ENCODE results near the gene MED26. TPM values are rescaled to one million over a fixed set of nuclear protein-coding genes. Genes with fewer than 3 reads are reported as not detected.

MED26 gene
- total RNA-seq, 2 donors from 2014 or later: 10.8 to 11.8 TPM

DNA sequence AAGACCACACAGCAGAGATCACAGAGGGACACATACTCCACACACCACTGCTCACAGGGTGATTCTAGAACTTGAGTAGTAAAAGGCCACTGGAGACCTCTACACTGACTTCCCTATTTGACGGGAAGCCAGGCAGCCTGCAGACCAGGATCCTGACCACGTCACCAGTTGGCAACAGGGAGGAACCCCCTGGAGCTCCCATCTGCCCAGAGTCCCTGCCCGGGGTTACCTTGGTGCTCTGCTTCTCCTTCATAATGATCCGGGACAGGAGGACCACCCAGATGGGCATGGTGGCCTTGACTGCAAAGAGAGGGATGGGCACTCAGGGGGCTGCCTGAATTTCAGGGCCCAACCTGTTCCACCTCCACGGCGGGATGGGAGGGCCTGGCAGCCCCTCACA, 56.7 kb downstream of the MED26 start:
- WGBS, 2 experiments (ENCODE audit: insufficient coverage in 1 of 2, insufficient read length in 1 of 2): 47 to 73% methylated on average over 2 to 6 of the region's 6 CpGs
- no peak overlapping the region for H3K27ac ChIP-seq (ENCODE audit: low read depth, low read length)
- H3K27ac Mint-ChIP-seq: peak overlapping the region; percentile 26
- peaks cover 16% of the 10 kb centered on the region for H3K4me1 Mint-ChIP-seq
- H3K9ac ChIP-seq (ENCODE audit: extremely low read depth, low read length, poor library complexity, severe bottlenecking): peak overlapping the region; percentile 75
- H3K36me3 Mint-ChIP-seq (ENCODE audit: low read depth): peaks cover 39% of the 10 kb centered on the region
- H3K9me3 ChIP-seq (ENCODE audit: control insufficient read depth, low read length): no peaks in the 10 kb centered on the region
- H3K27me3 Mint-ChIP-seq (ENCODE audit: insufficient read depth): no peaks in the 10 kb centered on the region
- no peak for DNase-seq
- no peaks in the 10 kb centered on the region for H3K4me1 ChIP-seq (ENCODE audit: control insufficient read depth, insufficient read depth, low read length)
- H3K4me3 ChIP-seq (ENCODE audit: low read length): peak overlapping the region; percentile 86
- TF ChIP-seq, protein P1, sequence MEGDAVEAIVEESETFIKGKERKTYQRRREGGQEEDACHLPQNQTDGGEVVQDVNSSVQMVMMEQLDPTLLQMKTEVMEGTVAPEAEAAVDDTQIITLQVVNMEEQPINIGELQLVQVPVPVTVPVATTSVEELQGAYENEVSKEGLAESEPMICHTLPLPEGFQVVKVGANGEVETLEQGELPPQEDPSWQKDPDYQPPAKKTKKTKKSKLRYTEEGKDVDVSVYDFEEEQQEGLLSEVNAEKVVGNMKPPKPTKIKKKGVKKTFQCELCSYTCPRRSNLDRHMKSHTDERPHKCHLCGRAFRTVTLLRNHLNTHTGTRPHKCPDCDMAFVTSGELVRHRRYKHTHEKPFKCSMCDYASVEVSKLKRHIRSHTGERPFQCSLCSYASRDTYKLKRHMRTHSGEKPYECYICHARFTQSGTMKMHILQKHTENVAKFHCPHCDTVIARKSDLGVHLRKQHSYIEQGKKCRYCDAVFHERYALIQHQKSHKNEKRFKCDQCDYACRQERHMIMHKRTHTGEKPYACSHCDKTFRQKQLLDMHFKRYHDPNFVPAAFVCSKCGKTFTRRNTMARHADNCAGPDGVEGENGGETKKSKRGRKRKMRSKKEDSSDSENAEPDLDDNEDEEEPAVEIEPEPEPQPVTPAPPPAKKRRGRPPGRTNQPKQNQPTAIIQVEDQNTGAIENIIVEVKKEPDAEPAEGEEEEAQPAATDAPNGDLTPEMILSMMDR (conservative IDR thresholded peaks at IDR 0.05): no peak
- no peaks in the 10 kb centered on the region for H3K9me3 Mint-ChIP-seq
- peak overlapping the region; percentile 98 for H3K4me3 Mint-ChIP-seq
- peaks cover 48% of the 10 kb centered on the region for H3K36me3 ChIP-seq (ENCODE audit: control insufficient read depth, insufficient read depth, low read length)
- no peaks in the 10 kb centered on the region for H3K27me3 ChIP-seq (ENCODE audit: control insufficient read depth, insufficient read depth, low read length, poor library complexity, severe bottlenecking)

DNA sequence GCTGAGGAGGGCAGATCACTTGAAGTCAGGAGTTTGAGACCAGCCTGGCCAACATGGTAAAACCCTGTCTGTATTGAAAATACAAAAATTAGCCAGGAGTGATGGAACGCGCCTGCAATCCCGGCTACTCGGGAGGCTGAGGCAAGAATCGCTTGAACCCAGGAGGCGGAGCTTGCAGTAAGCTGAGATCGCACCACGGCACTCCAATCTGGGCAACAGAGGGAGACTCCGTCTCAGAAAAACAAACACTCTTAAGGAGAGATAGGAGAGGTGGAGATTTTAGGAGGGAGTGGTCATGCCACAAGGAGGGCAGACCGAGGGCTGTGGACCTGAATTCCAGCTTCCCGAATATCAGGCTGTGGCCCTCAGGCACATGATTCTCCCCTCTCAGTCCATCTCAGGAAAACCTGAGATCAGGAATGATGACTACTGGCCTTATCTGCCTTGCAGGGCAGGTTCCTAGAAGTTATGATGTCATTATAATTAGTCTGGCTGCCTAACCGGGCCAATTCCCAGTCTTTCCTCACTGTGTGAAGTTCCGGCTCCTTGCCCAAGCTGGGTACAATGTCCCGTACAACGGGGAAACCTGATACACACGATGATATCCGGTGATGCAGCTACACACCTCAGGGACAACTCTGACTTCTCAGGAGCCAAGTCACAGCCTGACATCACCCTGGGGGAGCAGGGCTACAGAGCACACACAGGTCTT, 58.2 kb downstream of the MED26 start:
- no peak overlapping the region for H3K4me3 Mint-ChIP-seq

DNA sequence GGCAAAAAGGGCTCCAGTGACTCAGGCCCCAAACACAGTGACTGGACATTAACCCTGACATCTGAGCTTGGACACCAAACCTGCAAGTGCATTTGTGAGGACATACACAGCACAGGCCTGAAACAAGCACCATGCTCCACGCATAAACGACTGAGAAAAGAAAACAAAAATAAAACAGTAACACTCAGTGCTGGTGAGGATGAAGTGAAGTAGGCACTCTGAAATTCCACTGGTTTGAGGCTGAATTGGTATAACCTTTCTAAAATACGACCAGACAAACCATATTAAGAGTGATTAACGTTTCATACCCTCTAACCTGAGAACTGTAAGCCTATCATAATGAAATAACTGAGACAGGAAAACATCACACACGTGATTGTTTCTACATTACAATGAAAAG, 61.3 kb downstream of the MED26 start:
- Histone ChIP-seq H3K27me3 (ENCODE audit: control insufficient read depth, insufficient read depth, low read length, poor library complexity, severe bottlenecking) (no peaks in the 10 kb centered on the region), H3K9me3 (ENCODE audit: control insufficient read depth, low read length) (no peaks in the 10 kb centered on the region), H3K36me3 (ENCODE audit: control insufficient read depth, insufficient read depth, low read length) (peaks cover 46% of the 10 kb centered on the region), H3K4me3 (ENCODE audit: low read length) (no peak overlapping the region), H3K27ac (ENCODE audit: low read depth, low read length) (no peak overlapping the region), H3K4me1 (ENCODE audit: control insufficient read depth, insufficient read depth, low read length) (no peaks in the 10 kb centered on the region), H3K9ac (ENCODE audit: extremely low read depth, low read length, poor library complexity, severe bottlenecking) (no peak overlapping the region)
- TF ChIP-seq, protein P1 (conservative IDR thresholded peaks at IDR 0.05): no peak
- 95 to 96% methylated on average over 3 of the region's 5 CpGs for WGBS, 2 experiments (ENCODE audit: insufficient coverage in 1 of 2, insufficient read length in 1 of 2)
- no peaks in the 10 kb centered on the region for H3K9me3 Mint-ChIP-seq
- no peaks in the 10 kb centered on the region for H3K27me3 Mint-ChIP-seq (ENCODE audit: insufficient read depth)
- no peak overlapping the region for H3K4me3 Mint-ChIP-seq
- H3K36me3 Mint-ChIP-seq (ENCODE audit: low read depth): peaks cover 54% of the 10 kb centered on the region
- no peak overlapping the region for H3K27ac Mint-ChIP-seq
- H3K4me1 Mint-ChIP-seq: peaks cover 4% of the 10 kb centered on the region
- DNase-seq: no peak

More for the DNA sequence above, 58.2 kb downstream of the MED26 start:
- TF ChIP-seq, protein P1 (conservative IDR thresholded peaks at IDR 0.05): no peak
- Histone ChIP-seq H3K9me3 (ENCODE audit: control insufficient read depth, low read length) (no peaks in the 10 kb centered on the region), H3K4me3 (ENCODE audit: low read length) (no peak overlapping the region), H3K36me3 (ENCODE audit: control insufficient read depth, insufficient read depth, low read length) (peaks cover 39% of the 10 kb centered on the region), H3K27ac (ENCODE audit: low read depth, low read length) (no peak overlapping the region), H3K4me1 (ENCODE audit: control insufficient read depth, insufficient read depth, low read length) (no peaks in the 10 kb centered on the region), H3K9ac (ENCODE audit: extremely low read depth, low read length, poor library complexity, severe bottlenecking) (no peak overlapping the region), H3K27me3 (ENCODE audit: control insufficient read depth, insufficient read depth, low read length, poor library complexity, severe bottlenecking) (no peaks in the 10 kb centered on the region)
- Mint-ChIP-seq H3K27ac (peak overlapping the region; percentile 30), H3K9me3 (no peaks in the 10 kb centered on the region), H3K4me1 (peaks cover 16% of the 10 kb centered on the region), H3K27me3 (ENCODE audit: insufficient read depth) (no peaks in the 10 kb centered on the region), H3K36me3 (ENCODE audit: low read depth) (peaks cover 38% of the 10 kb centered on the region)
- no peak for DNase-seq
- WGBS, 2 experiments (ENCODE audit: insufficient coverage in 1 of 2, insufficient read length in 1 of 2): 93 to 94% methylated on average over 17 of the region's 17 CpGs

Measured in endodermal cell (in vitro differentiated cells).